Keratinocyte (primary cell): ENCODE results near the gene C6orf132. TPM values are rescaled to one million over a fixed set of nuclear protein-coding genes. Genes with fewer than 3 reads are reported as not detected.
"Not testable (repeated sequence)": the region's sequence is repeated elsewhere in the genome, so short reads cannot be mapped to it uniquely, and the experiment has no call there.

Experiments used
- DNase-seq: peaks from one replicate; pipeline ENCODE4 v3.0.0-alpha.2; 2011; ENCODE audit warnings: low read depth, missing footprints, low spot score
- FAIRE-seq: peaks from 2 replicates; lab custom pipeline; 2011; peaks lifted over from hg19 to GRCh38; lab: Jason Lieb, UNC
- H2AFZ ChIP-seq: 2 replicates; pipeline ENCODE4 v1.6.0; 2012; ENCODE audit warnings: low read length, control low read depth, inconsistent platforms; ENCODE audit not compliant: control insufficient read depth
- H3K27ac ChIP-seq: 2 replicates; pipeline ENCODE4 v1.5.1; 2011; ENCODE audit warnings: low read length; ENCODE audit not compliant: control insufficient read depth, insufficient read depth
- H3K27me3 ChIP-seq: 3 replicates; pipeline ENCODE4 v1.6.0; 2011; ENCODE audit warnings: low read length; ENCODE audit not compliant: control insufficient read depth, insufficient read depth; ENCODE audit errors: extremely low read depth
- H3K36me3 ChIP-seq, 2 experiments: 2 replicates in 1 of 2; 3 replicates in 1 of 2; pipeline ENCODE4 v1.5.1; 2011; ENCODE audit warnings: low read length in 2 of 2, mild to moderate bottlenecking in 1 of 2; ENCODE audit not compliant: control insufficient read depth in 2 of 2, insufficient read depth in 2 of 2; ENCODE audit errors: extremely low read depth in 1 of 2
- H3K4me1 ChIP-seq: 3 replicates; pipeline ENCODE4 v1.5.1; 2011; ENCODE audit warnings: low read length; ENCODE audit not compliant: control insufficient read depth, insufficient read depth; ENCODE audit errors: extremely low read depth
- H3K4me2 ChIP-seq: 3 replicates; pipeline ENCODE4 v1.6.0; 2011; ENCODE audit warnings: low read depth, low read length; ENCODE audit not compliant: control insufficient read depth, insufficient read depth; ENCODE audit errors: extremely low read depth
- H3K4me3 ChIP-seq, 3 experiments: fragments of 200-600 bp in 1 of 3; sonication (generic) in 1 of 3; 2 replicates in 2 of 3; 3 replicates in 1 of 3; pipeline ENCODE4 v1.5.1; 2011 to 2016; ENCODE audit warnings: low read length in 3 of 3, mild to moderate bottlenecking in 3 of 3, control low read depth in 2 of 3, inconsistent platforms in 1 of 3, low read depth in 1 of 3, mixed read lengths in 1 of 3, mixed run types in 1 of 3, moderate library complexity in 1 of 3; ENCODE audit not compliant: control insufficient read depth in 2 of 3, insufficient read depth in 2 of 3; ENCODE audit errors: extremely low read depth in 1 of 3
- H3K79me2 ChIP-seq: 2 replicates; pipeline ENCODE4 v1.6.0; 2012; ENCODE audit warnings: low read length; ENCODE audit not compliant: control insufficient read depth, insufficient read depth
- H3K9ac ChIP-seq: 3 replicates; pipeline ENCODE4 v1.6.0; 2011; ENCODE audit warnings: low read length; ENCODE audit not compliant: control insufficient read depth, insufficient read depth; ENCODE audit errors: extremely low read depth
- H3K9me1 ChIP-seq: 3 replicates; pipeline ENCODE4 v1.6.0; 2011; ENCODE audit warnings: low read length; ENCODE audit not compliant: control insufficient read depth, insufficient read depth; ENCODE audit errors: extremely low read depth
- H3K9me3 ChIP-seq: 2 replicates; pipeline ENCODE4 v1.5.1; 2012; ENCODE audit warnings: low read depth, low read length; ENCODE audit not compliant: control insufficient read depth
- H4K20me1 ChIP-seq: 3 replicates; pipeline ENCODE4 v1.6.0; 2011; ENCODE audit warnings: low read length; ENCODE audit not compliant: control insufficient read depth, insufficient read depth; ENCODE audit errors: extremely low read depth
- CTCF ChIP-seq, 3 experiments: IDR thresholded peaks in 1 of 3; conservative IDR thresholded peaks in 1 of 3; optimal IDR thresholded peaks in 1 of 3; 2 replicates in 2 of 3; 3 replicates in 1 of 3; pipeline versions ENCODE3 to v1.5.1; 2011; ENCODE audit warnings: low read length in 3 of 3, mild to moderate bottlenecking in 3 of 3, moderate library complexity in 2 of 3, control low read depth in 1 of 3, inconsistent platforms in 1 of 3; ENCODE audit not compliant: insufficient read depth in 2 of 3; ENCODE audit errors: extremely low read depth in 1 of 3
- EZH2 ChIP-seq: IDR thresholded peaks from one replicate; pipeline ENCODE4 v1.6.1; 2012; ENCODE audit warnings: inconsistent platforms, mild to moderate bottlenecking, low read length, moderate library complexity
- dilution Hi-C: fragments of 300-500 bp; cut with MboI; formaldehyde crosslinking; loops from one replicate; pipeline ENCODE4 v1.7.0; 2020; ENCODE audit warnings: low sequenced_read_pairs; ENCODE audit not compliant: extremely low pct_ligation_motif_present
- polyA plus RNA-seq, 5 experiments: library from polyadenylated mRNA; depleted of rRNA in 3 of 5; stranded (reverse) in 3 of 5; stranded (forward) in 1 of 5; unstranded in 1 of 5; fragments of >200 nt; gene quantifications; 1 replicate in 1 of 5; 2 replicates in 3 of 5; 3 replicates in 1 of 5; pipeline versions ENCODE4 v1.2.1 to v1.2.3, GENCODE V29; 2011 to 2012; ENCODE audit warnings: missing spikeins in 2 of 5, low read depth in 1 of 5, low replicate concordance in 1 of 5

C6orf132 gene
- polyA plus RNA-seq, 1 donor (not counting 4 experiments of a cell fraction or from before 2014, with no cell fraction given): 11.8 TPM

- Histone ChIP-seq H3K4me1 (no peaks in the 10 kb centered on the region), H3K4me3 (no peak overlapping the region), H3K9ac (no peak overlapping the region), H3K27me3 (no peaks in the 10 kb centered on the region), H3K4me2 (no peak overlapping the region), H3K9me3 (no peaks in the 10 kb centered on the region), H4K20me1 (no peaks in the 10 kb centered on the region), H3K27ac (no peak overlapping the region), H3K79me2 (no peaks in the 10 kb centered on the region), H3K9me1 (no peaks in the 10 kb centered on the region), H3K36me3 (no peaks in the 10 kb centered on the region), H2AFZ (no peak overlapping the region)
- dilution Hi-C loops: no loop called here
- DNase-seq: no peak
- FAIRE-seq: no peak
- TF ChIP-seq EZH2 (no peak), CTCF (optimal IDR thresholded peaks at IDR 0.05 in 1 of 3, IDR thresholded peaks at IDR 0.05 in 1 of 3, conservative IDR thresholded peaks at IDR 0.05 in 1 of 3; ENCODE audit: extremely low read depth in 1 of 3, insufficient read depth in 2 of 3, low read length in 3 of 3) (no peak)
Observed at GRCh38 chr6:42171813-42172581, 29.6 kb upstream of the C6orf132 start.

- H3K4me2 ChIP-seq, H3K27me3 ChIP-seq, H3K9me1 ChIP-seq, H3K36me3 ChIP-seq, dilution Hi-C loops, H3K9me3 ChIP-seq, FAIRE-seq, H3K4me1 ChIP-seq, H2AFZ ChIP-seq, H3K9ac ChIP-seq, H4K20me1 ChIP-seq, H3K79me2 ChIP-seq, DNase-seq, H3K4me3 ChIP-seq, H3K27ac ChIP-seq: not testable (repeated sequence)
Observed at GRCh38 chr6:42169780-42170179, 27.4 kb upstream of the C6orf132 start.

- H3K4me2 ChIP-seq: no peak overlapping the region
- no peaks in the 10 kb centered on the region for H3K9me3 ChIP-seq
- TF ChIP-seq EZH2: no peak
- no peak for TF ChIP-seq CTCF (optimal IDR thresholded peaks at IDR 0.05 in 1 of 3, IDR thresholded peaks at IDR 0.05 in 1 of 3, conservative IDR thresholded peaks at IDR 0.05 in 1 of 3; ENCODE audit: extremely low read depth in 1 of 3, insufficient read depth in 2 of 3, low read length in 3 of 3)
- dilution Hi-C loops: no loop called here
- H3K4me1 ChIP-seq: peaks cover 6% of the 10 kb centered on the region
- H3K36me3 ChIP-seq: no peaks in the 10 kb centered on the region
- DNase-seq: no peak
- H3K27me3 ChIP-seq: no peaks in the 10 kb centered on the region
- no peaks in the 10 kb centered on the region for H4K20me1 ChIP-seq
- no peak overlapping the region for H3K4me3 ChIP-seq
- H3K9me1 ChIP-seq: no peaks in the 10 kb centered on the region
- no peaks in the 10 kb centered on the region for H3K79me2 ChIP-seq
- no peak overlapping the region for H2AFZ ChIP-seq
- no peak overlapping the region for H3K9ac ChIP-seq
- FAIRE-seq: no peak
- no peak overlapping the region for H3K27ac ChIP-seq
Observed at GRCh38 chr6:42168650-42169049, 26.2 kb upstream of the C6orf132 start.
